Testis (tissue), 2 donors: ENCODE results near the gene WDR27.

Experiments used
- POLR2A ChIP-seq: fragments of 450-650 bp; IDR thresholded peaks from one replicate; pipeline ENCODE4 v1.6.1; 2017; ENCODE audit warnings: antibody characterized with exemption, mild to moderate bottlenecking, moderate library complexity
- TF ChIP-seq, protein P1 (sequence below), 3 experiments: fragments of 450-650 bp in 2 of 3; fragments of 200-600 bp in 1 of 3; sonication (generic) in 1 of 3; IDR thresholded peaks; one replicate each; pipeline ENCODE4 v1.5.1; 2016 to 2019; ENCODE audit warnings: antibody characterized with exemption in 3 of 3, mild to moderate bottlenecking in 2 of 3, moderate library complexity in 1 of 3

DNA sequence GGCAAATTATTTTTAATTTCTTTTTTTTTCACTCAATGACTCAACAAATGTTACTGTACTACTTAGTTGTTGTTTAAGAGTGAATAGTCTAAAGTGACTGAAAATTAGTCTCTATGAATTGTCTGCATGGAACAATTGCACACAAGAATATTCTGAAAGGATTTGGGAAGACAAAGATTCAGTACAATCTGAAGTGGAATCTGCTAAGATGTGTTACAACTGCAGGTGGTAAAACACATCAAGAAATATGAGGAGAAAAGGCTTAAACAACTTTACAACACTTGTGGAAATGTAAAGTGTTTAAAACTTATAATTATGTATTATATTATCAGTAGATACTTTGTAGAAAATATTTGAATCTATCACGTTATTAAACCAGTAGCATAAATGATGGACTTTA, 193.4 kb downstream of the WDR27 start:
- TF ChIP-seq, protein P1, sequence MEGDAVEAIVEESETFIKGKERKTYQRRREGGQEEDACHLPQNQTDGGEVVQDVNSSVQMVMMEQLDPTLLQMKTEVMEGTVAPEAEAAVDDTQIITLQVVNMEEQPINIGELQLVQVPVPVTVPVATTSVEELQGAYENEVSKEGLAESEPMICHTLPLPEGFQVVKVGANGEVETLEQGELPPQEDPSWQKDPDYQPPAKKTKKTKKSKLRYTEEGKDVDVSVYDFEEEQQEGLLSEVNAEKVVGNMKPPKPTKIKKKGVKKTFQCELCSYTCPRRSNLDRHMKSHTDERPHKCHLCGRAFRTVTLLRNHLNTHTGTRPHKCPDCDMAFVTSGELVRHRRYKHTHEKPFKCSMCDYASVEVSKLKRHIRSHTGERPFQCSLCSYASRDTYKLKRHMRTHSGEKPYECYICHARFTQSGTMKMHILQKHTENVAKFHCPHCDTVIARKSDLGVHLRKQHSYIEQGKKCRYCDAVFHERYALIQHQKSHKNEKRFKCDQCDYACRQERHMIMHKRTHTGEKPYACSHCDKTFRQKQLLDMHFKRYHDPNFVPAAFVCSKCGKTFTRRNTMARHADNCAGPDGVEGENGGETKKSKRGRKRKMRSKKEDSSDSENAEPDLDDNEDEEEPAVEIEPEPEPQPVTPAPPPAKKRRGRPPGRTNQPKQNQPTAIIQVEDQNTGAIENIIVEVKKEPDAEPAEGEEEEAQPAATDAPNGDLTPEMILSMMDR (IDR thresholded peaks at IDR 0.05), result no peak
- TF ChIP-seq POLR2A, result no peak
